Suprapubic skin (tissue), 3 donors: Measurements from ENCODE around the gene OARD1.

Source experiments
- CTCF ChIP-seq, 2 donors: fragments of 200-600 bp in 1 of 2; fragments of 450-650 bp in 1 of 2; sonication (generic) in 1 of 2; IDR thresholded peaks; one replicate each; pipeline ENCODE4 v1.5.1; 2016 to 2019; ENCODE audit warnings: antibody characterized with exemption in 2 of 2, mild to moderate bottlenecking in 1 of 2, moderate library complexity in 1 of 2
- POLR2A ChIP-seq, 2 donors: fragments of 450-650 bp; IDR thresholded peaks; one replicate each; pipeline ENCODE4 v1.6.1; 2017; ENCODE audit warnings: antibody characterized with exemption in 2 of 2, mild to moderate bottlenecking in 2 of 2, moderate library complexity in 2 of 2

- TF ChIP-seq POLR2A (IDR thresholded peaks at IDR 0.05), result no peak
- TF ChIP-seq CTCF (IDR thresholded peaks at IDR 0.05), result no peak
Observed at GRCh38 chr6:41033776-41034175, 38.4 kb downstream of the OARD1 start.
